ENCODE results near the gene RPL6.

- TF ChIP-seq CTCF (IDR thresholded peaks at IDR 0.05) (no peak), POLR2AphosphoS5 (IDR thresholded peaks at IDR 0.05; ENCODE audit: low read depth, low read length) (no peak), REST (IDR thresholded peaks at IDR 0.05; ENCODE audit: insufficient read depth in 1 of 2, low read depth in 2 of 2, low read length in 1 of 2) (no peak), TCF7L2 (IDR thresholded peaks at IDR 0.05; ENCODE audit: low read depth, low read length) (no peak)
Observed at GRCh38 chr12:112433551-112433950, 24.1 kb upstream of the RPL6 start.

Data from Panc1 (cell line).